CD4-positive, alpha-beta T cell treated with Interleukin-15 for 4 hours (primary cell): ENCODE data around the gene NFATC1.
"Not testable (repeated sequence)": the region's sequence is repeated elsewhere in the genome, so short reads cannot be mapped to it uniquely, and the experiment has no call there.

Experiments used
- DNase-seq: peaks from one replicate; pipeline ENCODE4 v3.0.0-alpha.2; 2020; ENCODE audit warnings: low spot score

The NFATC1 gene

DNA sequence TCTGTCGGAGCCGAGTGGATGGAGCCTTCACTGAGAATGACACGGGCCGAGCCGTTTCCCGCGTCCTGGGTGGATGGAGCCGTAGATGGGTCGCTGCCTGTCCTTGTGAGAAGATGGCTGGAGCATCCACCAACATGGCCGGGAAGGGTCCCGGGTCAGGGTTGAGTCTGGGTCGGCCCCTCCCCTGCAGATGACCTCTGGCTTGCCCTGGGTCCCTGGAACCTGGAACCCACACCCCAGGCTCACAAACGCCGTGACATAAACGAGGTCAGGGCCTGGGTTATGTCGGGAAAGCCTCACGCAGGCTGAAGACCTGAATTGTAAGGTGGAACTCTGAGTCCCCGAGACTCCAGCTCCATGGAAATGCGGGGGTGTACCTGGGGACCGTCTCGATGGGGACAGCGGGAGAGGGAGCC, 94.9 kb downstream of the NFATC1 start:
- no peak for DNase-seq

- DNase-seq: no peak
Measured at GRCh38 chr18:79491081-79491551, 95.4 kb downstream of the NFATC1 start.

GRCh38 chr18:79493211-79493800, 97.6 kb downstream of the NFATC1 start:
- no peak for DNase-seq

GRCh38 chr18:79493801-79494211, 98.1 kb downstream of the NFATC1 start:
- DNase-seq: no peak

- DNase-seq: no peak
Measured at GRCh38 chr18:79494936-79495335, 99.2 kb downstream of the NFATC1 start.

DNA sequence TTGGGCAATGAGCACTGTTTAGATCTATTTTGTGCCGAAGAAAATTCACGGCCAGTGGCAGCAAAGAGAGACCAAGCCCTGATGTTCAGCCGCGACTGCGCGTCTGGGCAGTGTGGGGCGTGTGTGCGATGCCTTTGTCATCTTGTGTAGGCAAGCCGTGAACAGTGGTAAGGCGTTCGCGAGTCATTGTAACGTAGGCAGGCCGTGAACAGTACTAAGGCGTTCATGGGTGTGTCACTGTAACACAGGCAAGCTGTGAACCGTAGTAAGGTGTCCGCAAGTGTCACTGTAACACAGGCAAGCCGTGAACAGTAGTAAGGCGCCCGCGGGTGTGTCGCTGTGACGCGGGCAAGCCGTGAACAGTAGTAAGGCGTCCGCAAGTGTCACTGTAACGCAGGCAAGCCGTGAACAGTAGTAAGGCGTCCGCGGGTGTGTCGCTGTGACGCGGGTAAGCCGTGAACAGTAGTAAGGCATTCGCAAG, 99.9 kb downstream of the NFATC1 start:
- no peak for DNase-seq

- no peak for DNase-seq
Measured at GRCh38 chr18:79496237-79496977, 100.7 kb downstream of the NFATC1 start.

DNA sequence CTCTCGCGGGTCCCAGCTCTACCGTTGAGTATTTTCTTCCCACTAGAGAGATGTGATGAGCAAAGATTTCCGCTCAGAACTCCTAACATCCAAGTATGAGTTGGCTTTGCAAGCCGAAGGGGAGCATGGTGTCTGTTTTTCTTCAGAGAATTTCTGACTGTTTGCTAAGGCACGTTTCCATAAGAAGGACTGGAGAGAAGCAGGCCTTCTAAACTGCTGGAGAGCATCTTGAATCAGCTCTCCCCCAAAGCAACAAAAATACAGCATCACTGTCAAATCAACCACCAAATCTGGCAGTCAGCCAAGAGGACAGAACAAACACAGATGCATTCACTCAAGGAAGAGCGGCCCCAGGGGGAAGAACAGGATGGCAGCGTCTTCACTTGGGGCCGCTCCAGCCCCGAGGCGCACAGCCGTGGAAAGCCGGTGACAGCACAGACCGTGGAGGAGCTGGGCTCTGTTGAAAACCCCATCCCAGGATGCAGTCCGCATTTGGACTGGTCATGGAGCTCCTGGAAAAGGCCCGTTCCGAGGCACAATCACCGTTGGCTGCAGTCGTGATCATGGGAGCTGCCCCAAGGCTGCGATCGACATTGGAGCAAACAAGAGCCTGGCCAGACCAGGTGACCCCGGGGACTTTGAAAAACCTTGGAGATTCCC, 101.4 kb downstream of the NFATC1 start:
- DNase-seq: no peak

DNA sequence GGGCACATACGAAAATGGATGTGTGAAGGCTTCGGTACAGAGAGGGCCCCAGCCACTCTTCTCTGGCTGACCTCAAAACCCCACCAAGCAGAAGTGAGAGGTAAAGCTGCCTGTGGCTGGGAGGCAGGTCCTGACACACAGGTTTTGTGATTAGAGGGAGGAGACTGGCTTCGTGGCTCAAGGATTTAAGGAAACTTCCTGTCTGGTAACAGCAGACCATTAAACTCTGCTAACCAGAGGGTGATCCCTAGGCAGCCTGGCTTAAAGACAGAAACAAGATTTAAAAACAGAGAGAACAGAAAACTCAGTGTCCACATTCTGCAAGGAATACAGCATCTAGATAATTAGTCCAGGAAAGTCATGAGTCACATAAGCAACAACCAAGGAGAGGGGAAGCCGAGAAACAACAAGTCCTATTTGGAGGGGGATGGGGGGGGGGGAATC, 101.9 kb downstream of the NFATC1 start:
- DNase-seq: no peak

GRCh38 chr18:79498662-79499061, 102.9 kb downstream of the NFATC1 start:
- DNase-seq: no peak

- DNase-seq: no peak
Measured at GRCh38 chr18:79501006-79501405, 105.3 kb downstream of the NFATC1 start.

GRCh38 chr18:79502782-79503181, 107.1 kb downstream of the NFATC1 start:
- no peak for DNase-seq

DNA sequence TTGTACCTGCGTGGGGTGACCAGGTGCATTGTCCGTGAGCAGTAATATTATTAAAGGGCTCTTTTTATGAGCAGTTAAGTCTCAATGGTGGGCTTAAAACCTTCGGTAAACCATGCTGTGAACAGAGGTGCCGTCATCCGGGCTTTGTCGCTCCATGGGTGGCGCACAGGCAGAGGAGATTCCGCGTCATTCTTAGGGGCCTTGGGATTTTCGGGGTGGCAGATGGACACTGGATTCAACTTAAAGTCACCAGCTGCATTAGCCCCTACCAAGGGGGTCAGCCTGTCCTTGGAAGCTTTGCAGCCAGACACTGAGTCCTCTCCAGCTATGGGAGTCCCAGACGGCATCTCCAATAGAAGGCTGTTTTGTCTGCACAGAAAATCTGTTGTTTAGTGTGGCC, 107.7 kb downstream of the NFATC1 start:
- DNase-seq: no peak

DNA sequence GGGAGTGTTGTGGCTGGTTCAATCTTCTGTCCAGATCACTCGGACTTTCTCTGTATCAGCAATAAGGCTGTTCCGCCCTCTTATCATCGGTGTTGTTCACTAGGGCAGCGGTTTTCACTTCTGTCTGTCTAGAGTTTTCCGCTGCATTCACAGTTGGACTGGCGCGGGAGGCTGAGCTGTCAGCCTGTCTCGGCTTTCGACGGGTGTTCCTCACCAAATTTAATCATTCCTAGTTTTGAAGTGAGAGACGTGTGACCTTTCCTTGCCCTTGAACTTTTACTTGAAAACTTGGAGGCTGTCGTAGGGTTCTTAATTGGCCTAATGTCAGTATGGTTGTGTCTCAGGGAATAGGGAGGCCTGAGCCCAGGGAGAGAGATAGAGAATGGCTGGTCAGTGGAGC, 108.3 kb downstream of the NFATC1 start:
- DNase-seq: no peak

- DNase-seq: not testable (repeated sequence)
Measured at GRCh38 chr18:79504495-79504894, 108.8 kb downstream of the NFATC1 start.

DNA sequence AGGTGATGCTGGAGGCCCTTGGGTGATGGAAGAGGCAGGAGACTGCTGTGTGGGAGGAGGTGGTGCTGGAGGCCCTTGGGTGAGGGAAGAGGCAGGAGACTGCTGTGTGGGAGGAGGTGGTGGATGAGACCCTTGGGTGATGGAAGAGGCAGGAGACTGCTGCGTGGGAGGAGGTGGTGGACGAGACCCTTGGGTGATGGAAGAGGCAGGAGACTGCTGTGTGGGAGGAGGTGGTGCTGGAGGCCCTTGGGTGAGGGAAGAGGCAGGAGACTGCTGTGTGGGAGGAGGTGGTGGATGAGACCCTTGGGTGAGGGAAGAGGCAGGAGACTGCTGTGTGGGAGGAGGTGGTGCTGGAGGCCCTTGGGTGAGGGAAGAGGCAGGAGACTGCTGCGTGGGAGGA, 109.7 kb downstream of the NFATC1 start:
- DNase-seq: not testable (repeated sequence)

DNA sequence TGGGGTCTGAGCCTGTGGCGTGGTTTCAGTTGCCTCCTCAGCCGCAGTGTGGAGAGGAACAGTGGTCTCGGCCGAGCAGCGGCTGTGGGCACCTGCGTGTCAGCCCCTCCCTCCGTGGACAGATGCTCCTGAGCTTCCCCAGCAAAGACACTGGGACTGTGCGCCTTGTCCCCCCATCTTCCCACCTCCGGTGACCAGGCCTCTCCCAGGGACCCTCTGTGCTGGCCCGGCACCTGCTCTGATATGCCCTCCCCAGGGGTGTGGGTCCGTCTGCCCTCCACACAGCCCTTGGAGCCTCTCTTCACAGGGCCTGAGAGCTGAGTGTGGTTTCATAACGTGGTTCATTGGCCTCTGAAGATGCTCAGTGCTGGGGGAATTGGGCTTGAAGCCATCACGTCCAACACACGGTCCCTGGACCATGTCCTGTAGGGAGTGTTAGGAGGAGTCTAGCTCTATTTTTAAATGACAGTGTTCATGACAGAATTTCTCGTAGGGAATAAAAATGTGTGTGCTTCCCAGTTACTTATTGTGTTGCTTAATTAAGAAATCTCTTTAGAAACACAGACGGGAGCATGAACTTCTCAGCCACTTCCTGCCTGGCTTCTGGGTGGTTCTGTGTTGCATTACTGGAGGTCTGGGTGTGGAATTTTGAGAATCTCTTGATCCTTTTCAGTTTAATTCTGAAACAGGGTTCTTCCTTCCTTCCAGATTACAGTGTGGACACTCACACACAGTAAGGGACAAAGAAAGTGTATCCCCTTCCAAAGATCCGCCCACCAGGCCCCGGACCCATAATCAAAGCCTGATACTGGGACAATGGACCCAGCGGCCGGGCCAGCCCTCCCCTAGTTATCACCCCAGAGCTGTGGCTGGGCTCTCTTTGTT, 110.7 kb downstream of the NFATC1 start:
- no peak for DNase-seq

DNA sequence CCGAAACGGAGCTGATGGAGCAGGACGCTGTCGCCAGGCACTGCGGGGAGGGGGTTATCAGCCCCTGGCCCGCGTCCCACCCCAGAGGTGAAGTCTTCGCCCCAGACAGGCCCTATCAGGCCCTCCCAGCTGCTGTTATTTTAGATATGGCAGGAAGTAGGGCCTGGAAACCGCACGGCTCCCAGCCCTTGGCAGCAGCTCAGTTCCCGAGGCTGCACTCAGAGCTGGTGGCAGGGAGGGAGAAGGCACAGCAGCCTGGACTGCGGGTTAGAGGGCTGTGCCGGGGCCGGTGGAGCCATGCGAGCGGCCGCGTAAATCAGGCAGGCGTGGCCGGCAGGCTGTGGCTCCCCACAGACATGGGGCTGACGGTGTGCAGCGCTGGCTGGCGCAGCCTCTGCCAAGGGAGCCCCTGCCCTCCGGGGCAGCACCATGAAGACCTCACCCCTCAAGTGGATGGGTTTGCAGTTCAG, 111.4 kb downstream of the NFATC1 start:
- DNase-seq: no peak

- DNase-seq: no peak
Measured at GRCh38 chr18:79507546-79508480, 112.1 kb downstream of the NFATC1 start.
